GM20000 (cell line): Measurements from ENCODE around the gene TNN.
"Not testable (repeated sequence)": the region's sequence is repeated elsewhere in the genome, so short reads cannot be mapped to it uniquely, and the experiment has no call there.

ENCODE experiments used
- DNase-seq: peaks from one replicate; pipeline ENCODE4 v3.0.0; 2012; ENCODE audit warnings: low spot score
- CTCF ChIP-seq: IDR thresholded peaks from 2 replicates; pipeline ENCODE4 v1.5.1; 2012; ENCODE audit warnings: mild to moderate bottlenecking, control low read depth; ENCODE audit errors: extremely low read depth, missing control alignments

The TNN gene

DNA sequence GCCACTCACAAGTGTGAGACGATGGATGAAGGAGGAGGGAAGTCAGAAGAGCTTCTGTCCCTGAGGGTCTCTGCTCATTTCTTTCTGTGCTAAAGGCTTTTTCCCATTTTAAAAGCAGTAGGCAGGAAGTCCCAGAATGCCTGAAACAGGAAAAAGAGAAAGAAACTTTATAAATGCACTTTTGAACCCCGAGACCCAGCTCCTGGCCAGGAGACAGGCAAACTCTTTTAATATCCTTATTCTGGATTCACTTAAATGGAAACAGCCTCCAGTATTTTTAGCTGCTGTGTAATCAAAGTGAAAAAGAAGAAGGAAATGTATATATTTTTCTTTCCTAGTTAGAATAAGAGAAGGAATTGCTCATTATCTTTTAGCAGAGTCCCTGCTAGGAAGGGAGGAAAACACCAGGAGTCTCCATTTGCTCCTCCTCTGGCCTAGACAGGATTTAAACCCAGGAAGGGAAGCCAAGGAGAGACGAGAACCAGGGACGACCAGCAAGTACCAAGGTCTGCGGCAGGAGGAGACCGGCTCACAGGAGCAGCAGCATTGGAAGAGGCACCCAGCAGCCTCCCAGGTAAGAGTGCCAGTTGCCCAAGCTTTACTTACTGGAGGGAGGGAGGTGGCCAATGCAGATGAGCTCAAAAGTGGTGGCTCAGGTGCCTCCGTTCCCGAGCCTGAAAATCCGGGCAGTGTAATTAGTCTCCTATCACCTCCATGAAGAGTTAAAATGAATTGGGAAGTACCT, at the start of gene TNN:
Gene TNN (plus strand): TSS at position 472 of the 745 bp plus-strand sequence. CDS start 9,586 bp downstream, outside the sequence.
- TF ChIP-seq CTCF, result no peak
- no peak for DNase-seq

DNA sequence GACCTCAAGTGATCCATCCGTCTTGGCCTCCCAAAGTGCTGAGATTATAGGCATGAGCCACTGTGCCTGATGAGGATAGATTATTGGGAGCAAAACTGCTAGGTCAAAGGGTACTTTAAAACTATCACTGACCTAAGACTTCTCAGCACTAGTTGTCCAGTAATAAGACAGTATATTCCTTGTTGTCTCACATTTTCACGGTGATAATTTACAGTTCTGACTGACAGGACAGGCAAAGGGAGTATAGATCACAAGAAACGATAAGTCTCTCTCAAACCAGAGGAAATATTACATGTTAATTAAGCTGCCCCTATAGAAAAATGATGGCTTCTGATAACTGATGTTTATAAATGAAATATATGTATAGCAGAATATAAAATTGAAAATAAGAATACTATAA, 48.1 kb upstream of the TNN start:
- TF ChIP-seq CTCF, result no peak
- no peak for DNase-seq

DNA sequence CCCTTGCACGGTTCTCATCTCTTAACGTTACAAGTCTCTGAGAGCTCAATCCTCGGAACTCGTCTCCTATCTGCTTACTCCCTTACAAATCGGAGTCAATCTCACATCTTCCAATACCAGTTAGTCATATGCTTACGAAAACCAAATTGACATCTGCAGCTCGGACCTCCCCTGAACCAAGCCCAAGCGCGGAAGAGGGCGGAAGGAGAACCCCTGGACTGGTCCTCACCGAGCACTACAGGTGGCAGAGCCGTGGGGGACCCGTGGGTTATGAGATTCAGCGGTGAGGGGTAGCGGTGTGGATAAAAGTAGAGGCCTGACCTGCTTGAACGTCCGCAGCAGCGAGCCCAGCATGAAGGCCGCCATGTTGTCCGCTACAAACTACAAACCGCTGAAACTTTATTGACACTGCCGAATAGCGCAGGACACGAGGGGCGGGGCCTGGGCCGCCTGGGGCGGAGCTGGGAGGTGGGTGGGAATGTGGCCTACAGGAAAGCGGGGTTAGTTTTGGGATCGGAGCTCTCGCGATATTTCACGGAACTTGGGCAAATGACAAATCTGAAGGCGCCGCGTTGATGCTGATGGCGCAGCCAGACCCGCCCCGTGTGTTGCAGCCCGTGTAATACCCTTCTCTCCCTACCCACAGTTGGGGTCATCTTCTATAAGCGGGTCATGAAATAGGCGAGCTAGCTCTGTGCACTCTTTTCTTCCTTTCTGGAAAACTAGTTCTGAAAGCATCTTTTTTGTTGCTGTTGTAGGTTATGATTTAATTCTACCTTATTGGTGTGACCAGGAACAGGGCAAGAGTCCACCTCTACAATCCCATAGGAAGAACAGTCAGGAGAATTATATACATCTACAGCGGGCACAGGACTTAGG, 44.4 kb upstream of the TNN start, which contains the start of gene MRPS14:
Gene MRPS14 (minus strand): TSS at position 383 of the 879 bp plus-strand sequence. CDS start 17 bp downstream, at position 366.
- DNase-seq, result peak; percentile 93
- no peak for TF ChIP-seq CTCF

DNA sequence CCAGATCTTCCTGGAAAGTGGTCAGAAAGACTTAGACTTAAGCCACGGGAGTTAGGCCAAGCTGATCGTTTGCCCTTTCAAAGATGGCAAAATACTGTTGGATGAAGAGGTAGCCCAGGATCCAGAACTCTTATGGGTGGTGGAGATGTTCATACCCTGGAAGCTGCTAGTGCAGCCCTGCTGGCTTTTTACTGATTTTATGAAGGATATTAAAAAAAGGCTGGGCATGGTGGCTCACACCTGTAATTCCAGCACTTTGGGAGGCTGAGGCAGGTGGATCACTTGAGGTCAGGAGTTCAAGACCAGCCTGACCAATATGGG, 43.8 kb upstream of the TNN start:
- not testable (repeated sequence) for DNase-seq

GRCh38 chr1:175024773-175025172, 42.9 kb upstream of the TNN start:
- TF ChIP-seq CTCF, result no peak

GRCh38 chr1:175033953-175034352, 33.7 kb upstream of the TNN start:
- TF ChIP-seq CTCF, result no peak
- no peak for DNase-seq

More at GRCh38 chr1:175024773-175025172, 42.9 kb upstream of the TNN start:
- no peak for DNase-seq

- no peak for TF ChIP-seq CTCF
- DNase-seq, result no peak
These were observed 32.9 kb upstream of the TNN start for GRCh38 chr1:175034775-175035174.
